GM21576 (cell line): Measurements from ENCODE around the gene THAP7.

Source experiments
- ATAC-seq: cut with Tn5 transposase; IDR thresholded peaks from one replicate; pipeline ENCODE4 v1.9.1; 2021; ENCODE audit warnings: mild to moderate bottlenecking, moderate library complexity; ENCODE audit not compliant: unreplicated experiment

Gene THAP7

GRCh38 chr22:20949698-20950183 is 52.2 kb downstream of the THAP7 start:
- no peak for ATAC-seq
